K562 (cell line): ENCODE measurements around the gene HSDL2. TPM values are rescaled to one million over a fixed set of nuclear protein-coding genes. Genes with fewer than 3 reads are reported as not detected.

Experiments used
- CBFA2T3 ChIP-seq: fragments of 450-650 bp; IDR thresholded peaks from 2 replicates; pipeline ENCODE4 v1.6.1; 2017
- CCNT2 ChIP-seq: IDR thresholded peaks from 2 replicates; pipeline ENCODE4 v1.6.1; 2011; ENCODE audit warnings: borderline replicate concordance, low read depth, mild to moderate bottlenecking, moderate library complexity, mixed read lengths, low read length; ENCODE audit not compliant: insufficient read length; ENCODE audit errors: extremely low read depth
- ERF ChIP-seq: fragments of 450-650 bp; formaldehyde crosslinking; IDR thresholded peaks from 2 replicates; pipeline ENCODE4 v1.4.0; 2020; ENCODE audit warnings: mild to moderate bottlenecking, mixed read lengths
- MBD2 ChIP-seq: sonication (generic); IDR thresholded peaks from 2 replicates; pipeline ENCODE4 v1.6.1; 2016; ENCODE audit warnings: low read depth, borderline replicate concordance
- MIER1 ChIP-seq: fragments of 450-650 bp; IDR thresholded peaks from 2 replicates; pipeline ENCODE4 v1.6.1; 2016; ENCODE audit warnings: antibody characterized with exemption, mild to moderate bottlenecking, low read depth
- NEUROD1 ChIP-seq: fragments of 150-350 bp; IDR thresholded peaks from 2 replicates; pipeline ENCODE4 v1.6.1; 2014; ENCODE audit warnings: borderline replicate concordance, low read length, low read depth; ENCODE audit not compliant: partially characterized antibody
- RCOR1 ChIP-seq, 2 experiments: IDR thresholded peaks; 2 replicates each; pipeline ENCODE4 v1.6.1; 2012; ENCODE audit warnings: low read depth in 2 of 2, low read length in 2 of 2, borderline replicate concordance in 1 of 2, improper control_type of control experiment in 1 of 2
- SETDB1 ChIP-seq: IDR thresholded peaks from one replicate; pipeline ENCODE4 v1.6.1; 2012; ENCODE audit warnings: low read length, control low read depth, inconsistent platforms
- SP1 ChIP-seq: sonication (generic); formaldehyde crosslinking; IDR thresholded peaks from 2 replicates; pipeline ENCODE4 v1.8.1; 2022; ENCODE audit warnings: mild to moderate bottlenecking, missing genetic modification reagents
- SRSF7 ChIP-seq: fragments of 200-400 bp; formaldehyde crosslinking; optimal IDR thresholded peaks from 2 replicates; pipeline ENCODE3; 2017; ENCODE audit warnings: mild to moderate bottlenecking, low read depth, low read length
- TAL1 ChIP-seq: fragments of 450-650 bp; IDR thresholded peaks from 2 replicates; pipeline ENCODE4 v1.6.1; 2016; ENCODE audit warnings: mild to moderate bottlenecking
- TARDBP ChIP-seq: fragments of 450-650 bp; IDR thresholded peaks from 2 replicates; pipeline ENCODE4 v1.6.1; 2016
- USF2 ChIP-seq: sonication (generic); formaldehyde crosslinking; IDR thresholded peaks from 2 replicates; pipeline ENCODE4 v1.5.0; 2020; ENCODE audit warnings: missing genetic modification reagents
- ZFP30 ChIP-seq: fragments of 250-450 bp; sonication (Bioruptor Pico); IDR thresholded peaks from 2 replicates; pipeline ENCODE4 v1.8.0; 2022; ENCODE audit warnings: moderate library complexity, mild to moderate bottlenecking, inconsistent platforms, borderline replicate concordance
- ZNF384 ChIP-seq: IDR thresholded peaks from 2 replicates; pipeline ENCODE4 v1.6.1; 2012; ENCODE audit warnings: low read depth, low read length, improper control_type of control experiment
- ZNF778 ChIP-seq: fragments of 450-650 bp; formaldehyde crosslinking; IDR thresholded peaks from 2 replicates; pipeline ENCODE4 v1.4.0; 2020; ENCODE audit warnings: mild to moderate bottlenecking, moderate library complexity
- polyA plus RNA-seq, 8 experiments: library from polyadenylated mRNA; depleted of rRNA in 4 of 8; stranded (reverse) in 5 of 8; unstranded in 3 of 8; fragments of >200 nt; fragmentation: Nextera tagmentation in 2 of 8; fragmentation: Illumina TruSeq in 1 of 8; extraction: Ambion mirVana in 2 of 8; extraction: Trizol in 1 of 8; gene quantifications; 2 replicates each; pipeline versions ENCODE4 v1.2.1 to v1.2.3, GENCODE V29; 2011 to 2014; ENCODE audit warnings: inconsistent platforms in 1 of 8, missing spikeins in 1 of 8
- total RNA-seq, 7 experiments: library from RNA; depleted of rRNA in 6 of 7; stranded (reverse); fragments of >200 nt in 6 of 7; fragmentation: Illumina TruSeq in 2 of 7; extraction: Trizol in 2 of 7; gene quantifications; 2 replicates each; pipeline versions ENCODE4 v1.2.1 to v1.2.3, GENCODE V29; 2011 to 2021; ENCODE audit warnings: low replicate concordance in 1 of 7
- TF ChIP-seq, protein P1 (sequence below): IDR thresholded peaks from 2 replicates; pipeline ENCODE4 v1.6.1; 2016; ENCODE audit warnings: missing genetic modification characterization, missing compliant biosample characterization
- TF ChIP-seq, protein P2 (sequence below): fragments of 450-650 bp; IDR thresholded peaks from 2 replicates; pipeline ENCODE4 v1.6.1; 2016; ENCODE audit warnings: missing biosample characterization, missing genetic modification characterization

HSDL2 gene
- total and polyA plus RNA-seq, 9 of the 15 experiments (the other 6 are each of a cell fraction or from before 2014, with no cell fraction given) = 22.8 to 74.1 (median 35.6) TPM

- TF ChIP-seq, protein P1, sequence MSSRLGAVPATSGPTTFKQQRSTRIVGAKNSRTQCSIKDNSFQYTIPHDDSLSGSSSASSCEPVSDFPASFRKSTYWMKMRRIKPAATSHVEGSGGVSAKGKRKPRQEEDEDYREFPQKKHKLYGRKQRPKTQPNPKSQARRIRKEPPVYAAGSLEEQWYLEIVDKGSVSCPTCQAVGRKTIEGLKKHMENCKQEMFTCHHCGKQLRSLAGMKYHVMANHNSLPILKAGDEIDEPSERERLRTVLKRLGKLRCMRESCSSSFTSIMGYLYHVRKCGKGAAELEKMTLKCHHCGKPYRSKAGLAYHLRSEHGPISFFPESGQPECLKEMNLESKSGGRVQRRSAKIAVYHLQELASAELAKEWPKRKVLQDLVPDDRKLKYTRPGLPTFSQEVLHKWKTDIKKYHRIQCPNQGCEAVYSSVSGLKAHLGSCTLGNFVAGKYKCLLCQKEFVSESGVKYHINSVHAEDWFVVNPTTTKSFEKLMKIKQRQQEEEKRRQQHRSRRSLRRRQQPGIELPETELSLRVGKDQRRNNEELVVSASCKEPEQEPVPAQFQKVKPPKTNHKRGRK (tag) = no peak
- TF ChIP-seq MBD2 (no peak), ERF (CRISPR knock-in tag) (no peak), TARDBP (no peak), ZNF384 (no peak), NEUROD1 (no peak), CBFA2T3 (peak; percentile 51), ZNF778 (CRISPR knock-in tag) (no peak), SRSF7 (no peak), ZFP30 (CRISPR knock-in tag) (no peak), CCNT2 (no peak), USF2 (CRISPR knock-in tag) (no peak), SETDB1 (no peak), MIER1 (no peak), SP1 (CRISPR knock-in tag) (no peak), TAL1 (no peak), RCOR1 (IDR thresholded peaks at IDR 0.05; ENCODE audit: borderline replicate concordance in 1 of 2, low read depth in 2 of 2, low read length in 2 of 2) (0 out of 4 replicates have a peak, but pooled peaks of 1 of the 2 experiments have one; percentile 24)
- TF ChIP-seq, protein P2, sequence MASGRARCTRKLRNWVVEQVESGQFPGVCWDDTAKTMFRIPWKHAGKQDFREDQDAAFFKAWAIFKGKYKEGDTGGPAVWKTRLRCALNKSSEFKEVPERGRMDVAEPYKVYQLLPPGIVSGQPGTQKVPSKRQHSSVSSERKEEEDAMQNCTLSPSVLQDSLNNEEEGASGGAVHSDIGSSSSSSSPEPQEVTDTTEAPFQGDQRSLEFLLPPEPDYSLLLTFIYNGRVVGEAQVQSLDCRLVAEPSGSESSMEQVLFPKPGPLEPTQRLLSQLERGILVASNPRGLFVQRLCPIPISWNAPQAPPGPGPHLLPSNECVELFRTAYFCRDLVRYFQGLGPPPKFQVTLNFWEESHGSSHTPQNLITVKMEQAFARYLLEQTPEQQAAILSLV (tag) = no peak
These were observed 2.1 kb upstream of the HSDL2 start (continued) for GRCh38 chr9:112377684-112378327.
